CD4-positive, CD25-positive, alpha-beta regulatory T cell (primary cell): ENCODE results near the gene CLDN20. TPM values are rescaled to one million over a fixed set of nuclear protein-coding genes. Genes with fewer than 3 reads are reported as not detected.
A peak's percentile ranks its signal among the peaks of the same experiment; 100 is the strongest.
"Not testable (repeated sequence)": the region's sequence is repeated elsewhere in the genome, so short reads cannot be mapped to it uniquely, and the experiment has no call there.

Experiments
- ATAC-seq, 2 donors: fragments of 150-1000 bp; cut with Tn5 transposase; one replicate each; pipeline ENCODE4 v1.10.0; 2021; ENCODE audit warnings: low read depth in 2 of 2, moderate number of reproducible peaks in 2 of 2, moderate library complexity in 1 of 2
- DNase-seq, 3 donors: peaks; one replicate each; pipeline versions ENCODE4 v3.0.0 to v3.0.0-alpha.2; 2012 to 2022; ENCODE audit warnings: mixed read lengths in 1 of 3
- H3K27ac ChIP-seq: one replicate; pipeline ENCODE4 v1.7.0; 2013; ENCODE audit warnings: mild to moderate bottlenecking, low read length; ENCODE audit not compliant: insufficient read depth, poor library complexity, severe bottlenecking
- H3K27me3 ChIP-seq: one replicate; pipeline ENCODE4 v1.7.0; 2013; ENCODE audit warnings: low read length; ENCODE audit not compliant: control insufficient read depth, insufficient read depth
- H3K36me3 ChIP-seq: one replicate; pipeline ENCODE4 v1.7.0; 2013; ENCODE audit warnings: mild to moderate bottlenecking, low read length, moderate library complexity; ENCODE audit not compliant: control insufficient read depth, insufficient read depth
- H3K4me1 ChIP-seq: 2 replicates; pipeline ENCODE4 v1.7.0; 2013; ENCODE audit warnings: mild to moderate bottlenecking, low read length; ENCODE audit not compliant: insufficient read depth, control insufficient read depth, poor library complexity, severe bottlenecking
- H3K4me3 ChIP-seq: one replicate; pipeline ENCODE4 v1.7.0; 2013; ENCODE audit warnings: low read depth, mild to moderate bottlenecking, low read length, moderate library complexity
- H3K9me3 ChIP-seq, 2 experiments: 1 replicate in 1 of 2; 2 replicates in 1 of 2; pipeline ENCODE4 v1.7.0; 2013; ENCODE audit warnings: low read length in 2 of 2, mild to moderate bottlenecking in 1 of 2, moderate library complexity in 1 of 2; ENCODE audit not compliant: control insufficient read depth in 2 of 2
- H3K27ac Mint-ChIP-seq, 3 donors: one replicate each; pipeline ENCODE4 v1.8.0; 2020 to 2022; ENCODE audit warnings: mild to moderate bottlenecking in 3 of 3, mixed read lengths in 3 of 3, moderate library complexity in 2 of 3
- H3K27me3 Mint-ChIP-seq: one replicate; pipeline ENCODE4 v1.8.0; 2022; ENCODE audit warnings: mild to moderate bottlenecking, mixed read lengths
- H3K36me3 Mint-ChIP-seq: one replicate; pipeline ENCODE4 v1.8.0; 2020; ENCODE audit warnings: mixed read lengths
- H3K4me1 Mint-ChIP-seq, 4 donors: one replicate each; pipeline ENCODE4 v1.8.0; 2020 to 2022; ENCODE audit warnings: mixed read lengths in 4 of 4, mild to moderate bottlenecking in 1 of 4
- H3K4me3 Mint-ChIP-seq, 4 donors: one replicate each; pipeline ENCODE4 v1.8.0; 2020 to 2022; ENCODE audit warnings: mild to moderate bottlenecking in 4 of 4, mixed read lengths in 4 of 4, moderate library complexity in 3 of 4
- H3K9me3 Mint-ChIP-seq, 7 donors: one replicate each; pipeline ENCODE4 v1.8.0; 2020 to 2022; ENCODE audit warnings: mixed read lengths in 7 of 7, mild to moderate bottlenecking in 3 of 7, moderate library complexity in 2 of 7
- polyA plus RNA-seq, 4 donors: library from polyadenylated mRNA; unstranded; fragments of 300-500 nt; fragmentation: Illumina TruSeq; gene quantifications; one replicate each; pipeline ENCODE4 v1.2.3, GENCODE V29; 2021
- total RNA-seq: library from RNA; stranded (reverse); gene quantifications from one replicate; pipeline ENCODE4 v1.2.3, GENCODE V29; 2022

CLDN20 gene
- total and polyA plus RNA-seq, 5 donors from 2014 or later: not detected

- ATAC-seq (no peak), DNase-seq (no peak)
- no peaks in the 10 kb centered on the region for H3K27me3 ChIP-seq
- H3K4me1 ChIP-seq: no peaks in the 10 kb centered on the region
- Mint-ChIP-seq H3K4me1 (peaks cover 6 to 19% (median 16%) of the 10 kb centered on the region in 4 donors), H3K36me3 (peaks cover 47% of the 10 kb centered on the region), H3K9me3 (no peaks in the 10 kb centered on the region), H3K27me3 (no peaks in the 10 kb centered on the region), H3K27ac (peak overlapping the region; percentile 27 to 82 (median 77)), H3K4me3 (no peak overlapping the region)
- H3K36me3 ChIP-seq: peaks cover 38% of the 10 kb centered on the region
- no peak overlapping the region for H3K4me3 ChIP-seq
- H3K27ac ChIP-seq: no peak overlapping the region
- no peaks in the 10 kb centered on the region for H3K9me3 ChIP-seq
These were observed 1.2 kb upstream of the CLDN20 start for GRCh38 chr6:155262655-155263054.

GRCh38 chr6:155264693-155265320 lies 994 bp downstream of the CLDN20 start:
- Mint-ChIP-seq H3K4me3 (no peak overlapping the region), H3K9me3 (no peaks in the 10 kb centered on the region), H3K27ac (peak overlapping the region in 2 of 3 donors; percentile 26 to 63), H3K4me1 (peaks cover 16 to 26% (median 22%) of the 10 kb centered on the region in 4 donors), H3K36me3 (peaks cover 47% of the 10 kb centered on the region), H3K27me3 (no peaks in the 10 kb centered on the region)
- DNase-seq (no peak), ATAC-seq (no peak)
- no peaks in the 10 kb centered on the region for H3K9me3 ChIP-seq
- H3K27me3 ChIP-seq: no peaks in the 10 kb centered on the region
- H3K4me3 ChIP-seq: no peak overlapping the region
- peaks cover 3% of the 10 kb centered on the region for H3K4me1 ChIP-seq
- H3K27ac ChIP-seq: no peak overlapping the region
- H3K36me3 ChIP-seq: peaks cover 19% of the 10 kb centered on the region

- Mint-ChIP-seq H3K27me3 (no peaks in the 10 kb centered on the region), H3K27ac (peak overlapping the region in 2 of 3 donors; percentile 53 to 71), H3K36me3 (peaks cover 48% of the 10 kb centered on the region), H3K4me1 (peaks cover 17 to 26% (median 24%) of the 10 kb centered on the region in 4 donors), H3K4me3 (no peak overlapping the region), H3K9me3 (no peaks in the 10 kb centered on the region)
- no peak for DNase-seq
- H3K27me3 ChIP-seq: no peaks in the 10 kb centered on the region
- no peaks in the 10 kb centered on the region for H3K9me3 ChIP-seq
- ATAC-seq: no peak
- no peak overlapping the region for H3K4me3 ChIP-seq
- H3K36me3 ChIP-seq: peaks cover 16% of the 10 kb centered on the region
- peaks cover 3% of the 10 kb centered on the region for H3K4me1 ChIP-seq
- no peak overlapping the region for H3K27ac ChIP-seq
These were observed 2.2 kb downstream of the CLDN20 start for GRCh38 chr6:155265843-155266535.

- Mint-ChIP-seq H3K36me3 (peaks cover 43% of the 10 kb centered on the region), H3K4me1 (peaks cover 14 to 22% (median 19%) of the 10 kb centered on the region in 4 donors), H3K27ac (no peak overlapping the region), H3K9me3 (no peaks in the 10 kb centered on the region), H3K4me3 (no peak overlapping the region), H3K27me3 (no peaks in the 10 kb centered on the region)
- no peaks in the 10 kb centered on the region for H3K9me3 ChIP-seq
- H3K36me3 ChIP-seq: peaks cover 12% of the 10 kb centered on the region
- no peak for ATAC-seq
- no peaks in the 10 kb centered on the region for H3K27me3 ChIP-seq
- no peak overlapping the region for H3K27ac ChIP-seq
- peaks cover 3% of the 10 kb centered on the region for H3K4me1 ChIP-seq
- no peak for DNase-seq
- no peak overlapping the region for H3K4me3 ChIP-seq
These were observed 3.6 kb downstream of the CLDN20 start for GRCh38 chr6:155267411-155267810.

GRCh38 chr6:155268088-155268867 lies 4.5 kb downstream of the CLDN20 start:
- H3K36me3 ChIP-seq: peaks cover 19% of the 10 kb centered on the region
- H3K9me3 Mint-ChIP-seq, H3K4me3 Mint-ChIP-seq, H3K4me3 ChIP-seq, H3K27ac ChIP-seq, H3K27me3 ChIP-seq, H3K9me3 ChIP-seq, H3K4me1 ChIP-seq, H3K27me3 Mint-ChIP-seq: not testable (repeated sequence)
- Mint-ChIP-seq H3K4me1 (peaks cover 14 to 23% (median 21%) of the 10 kb centered on the region in 4 donors), H3K27ac (peak overlapping the region in 1 of 3 donors; percentile 3), H3K36me3 (peaks cover 44% of the 10 kb centered on the region)
- DNase-seq: peak in 2 of 3 donors; percentile 11 to 66
- ATAC-seq: peak; percentile 28 to 50

GRCh38 chr6:155269765-155270164 lies 6.0 kb downstream of the CLDN20 start:
- H3K4me1 Mint-ChIP-seq: peaks cover 18 to 23% (median 20%) of the 10 kb centered on the region in 4 donors
- no peak for ATAC-seq
- H3K36me3 ChIP-seq: peaks cover 22% of the 10 kb centered on the region
- peaks cover 44% of the 10 kb centered on the region for H3K36me3 Mint-ChIP-seq
- no peak for DNase-seq
- no peaks in the 10 kb centered on the region for H3K9me3 ChIP-seq
- H3K27me3 ChIP-seq: no peaks in the 10 kb centered on the region
- peak overlapping the region in 1 of 4 donors; percentile 4 for H3K4me3 Mint-ChIP-seq
- H3K9me3 Mint-ChIP-seq: no peaks in the 10 kb centered on the region
- peak overlapping the region in 1 of 3 donors; percentile 62 for H3K27ac Mint-ChIP-seq
- H3K27me3 Mint-ChIP-seq: no peaks in the 10 kb centered on the region
- H3K4me3 ChIP-seq: no peak overlapping the region
- H3K4me1 ChIP-seq: peaks cover 3% of the 10 kb centered on the region
- no peak overlapping the region for H3K27ac ChIP-seq

GRCh38 chr6:155270561-155271091 lies 6.8 kb downstream of the CLDN20 start:
- no peaks in the 10 kb centered on the region for H3K27me3 Mint-ChIP-seq
- Histone ChIP-seq H3K36me3 (peaks cover 24% of the 10 kb centered on the region), H3K27me3 (no peaks in the 10 kb centered on the region), H3K27ac (no peak overlapping the region), H3K4me3 (no peak overlapping the region), H3K9me3 (no peaks in the 10 kb centered on the region), H3K4me1 (peaks cover 3% of the 10 kb centered on the region)
- no peak overlapping the region for H3K4me3 Mint-ChIP-seq
- peak overlapping the region in 1 of 3 donors; percentile 41 for H3K27ac Mint-ChIP-seq
- no peak for DNase-seq
- ATAC-seq: no peak
- peaks cover 18 to 23% (median 20%) of the 10 kb centered on the region in 4 donors for H3K4me1 Mint-ChIP-seq
- H3K36me3 Mint-ChIP-seq: peaks cover 40% of the 10 kb centered on the region
- no peaks in the 10 kb centered on the region for H3K9me3 Mint-ChIP-seq
